SK-N-SH (cell line): ENCODE measurements around the gene SURF6. TPM values are rescaled to one million over a fixed set of nuclear protein-coding genes. Genes with fewer than 3 reads are reported as not detected.
"Not testable (repeated sequence)": the region's sequence is repeated elsewhere in the genome, so short reads cannot be mapped to it uniquely, and the experiment has no call there.

Experiments used
- CTCF ChIA-PET: fragments of 300-600, 350-600 bp; formaldehyde crosslinking; extraction: SDS; loops from one replicate; lab custom pipeline; 2021; lab: Yijun Ruan, JAX
- POLR2A ChIA-PET: fragments of 350-600 bp; sonication (Branson Sonifier 250); formaldehyde crosslinking; extraction: SDS; loops from one replicate; lab custom pipeline; 2020; ENCODE audit warnings: antibody characterized with exemption, inconsistent platforms; lab: Yijun Ruan, JAX
- DNase-seq: peaks from one replicate; pipeline ENCODE4 v3.0.0; 2012
- H2AFZ ChIP-seq: fragments of 200-600 bp; sonication (generic); 2 replicates; pipeline ENCODE4 v1.8.1; 2016; ENCODE audit warnings: antibody characterized with exemption, mild to moderate bottlenecking, low read depth
- H3F3A ChIP-seq: fragments of 200-600 bp; sonication (generic); replicated peaks from 2 replicates; pipeline ENCODE3; 2016; ENCODE audit warnings: antibody characterized with exemption, mild to moderate bottlenecking; ENCODE audit not compliant: insufficient read depth
- H3K27ac ChIP-seq, 2 experiments: fragments of 200-500 bp in 1 of 2; fragments of 200-600 bp in 1 of 2; sonication (Bioruptor generic) in 1 of 2; sonication (generic), shearing (Covaris generic) in 1 of 2; 2 replicates each; pipeline versions ENCODE4 v1.5.1 to v1.6.1; 2014 to 2016; ENCODE audit warnings: low read depth in 2 of 2, inconsistent platforms in 1 of 2, low read length in 1 of 2, mild to moderate bottlenecking in 1 of 2, mixed read lengths in 1 of 2
- H3K27me3 ChIP-seq: fragments of 200-600 bp; sonication (generic), shearing (Covaris generic); 2 replicates; pipeline ENCODE4 v1.6.1; 2016; ENCODE audit warnings: mixed run types; ENCODE audit not compliant: insufficient read depth
- H3K36me3 ChIP-seq, 2 experiments: fragments of 200-500 bp in 1 of 2; fragments of 200-600 bp in 1 of 2; sonication (Bioruptor generic) in 1 of 2; sonication (generic) in 1 of 2; replicated peaks in 1 of 2; 2 replicates each; pipeline versions ENCODE3 to v1.5.1; 2014 to 2016; ENCODE audit warnings: low read length in 1 of 2, mild to moderate bottlenecking in 1 of 2; ENCODE audit not compliant: insufficient read depth in 2 of 2, control insufficient read depth in 1 of 2
- H3K4me1 ChIP-seq, 2 experiments: fragments of 200-500 bp in 1 of 2; fragments of 200-600 bp in 1 of 2; sonication (Bioruptor generic) in 1 of 2; sonication (generic), shearing (Covaris generic) in 1 of 2; 2 replicates each; pipeline versions ENCODE4 v1.5.1 to v1.6.1; 2014 to 2016; ENCODE audit warnings: low read depth in 1 of 2, low read length in 1 of 2, mixed run types in 1 of 2; ENCODE audit not compliant: insufficient read depth in 2 of 2, control insufficient read depth in 1 of 2
- H3K4me2 ChIP-seq: fragments of 200-600 bp; sonication (generic), shearing (Covaris generic); 2 replicates; pipeline ENCODE4 v1.6.1; 2017; ENCODE audit warnings: mixed run types
- H3K4me3 ChIP-seq, 2 experiments: fragments of 200-500 bp in 1 of 2; fragments of 200-600 bp in 1 of 2; sonication (Bioruptor generic) in 1 of 2; sonication (generic), shearing (Covaris generic) in 1 of 2; 2 replicates each; pipeline versions ENCODE4 v1.5.1 to v1.8.1; 2014 to 2016; ENCODE audit warnings: low read depth in 2 of 2, inconsistent platforms in 1 of 2, low read length in 1 of 2, mild to moderate bottlenecking in 1 of 2, mixed read lengths in 1 of 2, moderate library complexity in 1 of 2
- H3K79me2 ChIP-seq: fragments of 200-600 bp; sonication (generic); 2 replicates; pipeline ENCODE4 v1.8.1; 2017; ENCODE audit warnings: mild to moderate bottlenecking; ENCODE audit not compliant: insufficient read depth
- H3K9ac ChIP-seq: fragments of 200-600 bp; sonication (generic); 2 replicates; pipeline ENCODE4 v1.6.1; 2017; ENCODE audit warnings: mixed run types
- H3K9me2 ChIP-seq: fragments of 200-600 bp; sonication (generic); 2 replicates; pipeline ENCODE4 v1.6.1; 2017; ENCODE audit warnings: mixed run types
- H3K9me3 ChIP-seq: fragments of 200-600 bp; sonication (generic); 2 replicates; pipeline ENCODE4 v1.6.1; 2017; ENCODE audit warnings: mixed run types, mild to moderate bottlenecking, moderate library complexity
- H4K20me1 ChIP-seq: fragments of 200-600 bp; sonication (generic); 2 replicates; pipeline ENCODE4 v1.6.1; 2017; ENCODE audit warnings: mild to moderate bottlenecking, mixed run types; ENCODE audit not compliant: insufficient read depth
- CHD2 ChIP-seq: fragments of 150-350 bp; IDR thresholded peaks from 2 replicates; pipeline ENCODE4 v1.6.1; 2018; ENCODE audit warnings: low read length; ENCODE audit not compliant: partially characterized antibody
- GATA2 ChIP-seq: sonication (generic); formaldehyde crosslinking; IDR thresholded peaks from 2 replicates; pipeline ENCODE4 v1.5.0; 2020; ENCODE audit warnings: mild to moderate bottlenecking, missing genetic modification reagents
- MEF2A ChIP-seq: IDR thresholded peaks from 2 replicates; pipeline ENCODE4 v1.4.0; 2012; ENCODE audit warnings: low read depth, borderline replicate concordance
- NFIC ChIP-seq: IDR thresholded peaks from 2 replicates; pipeline ENCODE4 v1.4.0; 2012; ENCODE audit warnings: borderline replicate concordance
- NRF1 ChIP-seq: IDR thresholded peaks from 2 replicates; pipeline ENCODE4 v1.6.1; 2012; ENCODE audit warnings: low read depth, mild to moderate bottlenecking, low read length
- RCOR1 ChIP-seq: fragments of 150-350 bp; IDR thresholded peaks from 2 replicates; pipeline ENCODE4 v1.6.1; 2017; ENCODE audit warnings: antibody characterized with exemption, low read length
- RFX5 ChIP-seq: IDR thresholded peaks from 2 replicates; pipeline ENCODE4 v1.6.1; 2012; ENCODE audit warnings: mild to moderate bottlenecking, improper control_type of control experiment, low read length
- RXRA ChIP-seq: IDR thresholded peaks from 2 replicates; pipeline ENCODE4 v1.4.0; 2012; ENCODE audit warnings: low read depth, mild to moderate bottlenecking, borderline replicate concordance
- TEAD4 ChIP-seq: IDR thresholded peaks from 2 replicates; pipeline ENCODE4 v1.4.0; 2012; ENCODE audit warnings: mild to moderate bottlenecking, borderline replicate concordance; ENCODE audit not compliant: insufficient read depth
- WGBS: methylation state at CpG from one replicate; pipeline ENCODE4 v1.1.6; 2017; ENCODE audit warnings: low lambda C conversion rate; 5-methylcytosine and 5-hydroxymethylcytosine counted together
- polyA plus RNA-seq, 3 experiments: library from polyadenylated mRNA; depleted of rRNA; stranded (reverse); fragments of >200 nt; gene quantifications; 2 replicates each; pipeline ENCODE4 v1.2.3, GENCODE V29; 2012
- TF ChIP-seq, protein P1 (sequence below): IDR thresholded peaks from 2 replicates; pipeline ENCODE4 v1.4.0; 2012; ENCODE audit warnings: low read depth
- TF ChIP-seq, protein P2 (sequence below): IDR thresholded peaks from 2 replicates; pipeline ENCODE4 v1.4.0; 2012; ENCODE audit warnings: low read depth, borderline replicate concordance

Gene SURF6
- polyA plus RNA-seq, 1 of the 3 experiments (the other 2 are of a cell fraction): 44.5 TPM

DNA sequence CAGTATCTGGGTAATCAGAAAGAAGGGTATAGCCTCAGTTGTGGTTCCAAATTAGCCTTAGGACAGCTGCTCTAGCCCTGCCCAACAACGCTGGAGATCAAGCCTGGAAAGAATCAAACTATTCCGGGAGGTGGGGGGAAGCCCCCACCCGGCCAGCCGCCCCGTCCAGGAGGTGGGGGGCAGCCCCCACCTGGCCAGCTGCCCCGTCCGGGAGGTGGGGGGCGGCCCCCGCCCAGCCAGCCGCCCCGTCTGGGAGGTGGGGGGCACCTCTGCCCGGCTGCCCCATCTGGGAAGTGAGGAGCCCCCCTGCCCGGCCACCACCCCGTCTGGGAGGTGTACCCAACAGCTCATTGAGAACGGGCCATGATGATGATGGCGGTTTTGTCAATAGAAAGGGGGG lies 36.0 kb downstream of the SURF6 start:
- H3K4me1 ChIP-seq, H3K9me3 ChIP-seq, POLR2A ChIA-PET, H3K27ac ChIP-seq, H3K36me3 ChIP-seq, H3K79me2 ChIP-seq, H3K9ac ChIP-seq, CTCF ChIA-PET, H2AFZ ChIP-seq, H3F3A ChIP-seq, H3K4me2 ChIP-seq, H3K9me2 ChIP-seq, H3K4me3 ChIP-seq, H4K20me1 ChIP-seq, DNase-seq: not testable (repeated sequence)
- H3K27me3 ChIP-seq: peaks cover 30% of the 10 kb centered on the region; the same call in 1 of the 2 replicates
- 9% methylated on average over 6 of the region's 16 CpGs for WGBS

DNA sequence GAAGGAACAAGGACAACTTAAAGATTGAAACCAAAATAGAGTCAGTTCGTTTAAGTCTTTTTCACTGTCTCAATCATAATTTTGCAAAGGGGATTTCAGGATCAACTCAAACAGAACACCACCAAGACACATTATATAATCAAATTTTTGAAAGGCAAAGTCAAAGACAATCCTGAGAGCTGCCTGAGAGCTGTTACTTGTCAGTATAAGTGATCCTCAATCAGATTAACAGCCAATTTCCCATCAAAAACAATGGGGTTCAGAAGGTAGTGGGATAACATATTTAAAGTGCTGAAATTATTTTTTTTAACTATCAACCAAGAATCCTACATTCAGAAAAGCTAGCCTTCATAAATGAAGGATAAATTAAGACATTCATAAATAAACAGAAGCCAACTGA lies 41.7 kb downstream of the SURF6 start:
- POLR2A ChIA-PET: no interaction called here
- peaks cover 24% of the 10 kb centered on the region; the same call in 1 of the 2 replicates for H3K27me3 ChIP-seq
- no peaks in the 10 kb centered on the region for H3F3A ChIP-seq
- H3K79me2 ChIP-seq: no peaks in the 10 kb centered on the region
- DNase-seq: no peak
- H3K9me3 ChIP-seq: no peaks in the 10 kb centered on the region; the same call in 1 of the 2 replicates
- no peaks in the 10 kb centered on the region for H3K36me3 ChIP-seq
- CTCF ChIA-PET: no interaction called here
- WGBS: 0% methylated on average over 1 of the region's 1 CpG
- H3K4me2 ChIP-seq: no peak overlapping the region
- no peak overlapping the region for H3K27ac ChIP-seq
- H3K9ac ChIP-seq: no peak overlapping the region
- TF ChIP-seq MEF2A (no peak), TEAD4 (no peak), CHD2 (no peak), NFIC (no peak), GATA2 (CRISPR knock-in tag) (no peak), RFX5 (no peak), RCOR1 (no peak), NRF1 (no peak), RXRA (no peak)
- TF ChIP-seq, protein P1, sequence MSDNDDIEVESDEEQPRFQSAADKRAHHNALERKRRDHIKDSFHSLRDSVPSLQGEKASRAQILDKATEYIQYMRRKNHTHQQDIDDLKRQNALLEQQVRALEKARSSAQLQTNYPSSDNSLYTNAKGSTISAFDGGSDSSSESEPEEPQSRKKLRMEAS: no peak
- TF ChIP-seq, protein P2, sequence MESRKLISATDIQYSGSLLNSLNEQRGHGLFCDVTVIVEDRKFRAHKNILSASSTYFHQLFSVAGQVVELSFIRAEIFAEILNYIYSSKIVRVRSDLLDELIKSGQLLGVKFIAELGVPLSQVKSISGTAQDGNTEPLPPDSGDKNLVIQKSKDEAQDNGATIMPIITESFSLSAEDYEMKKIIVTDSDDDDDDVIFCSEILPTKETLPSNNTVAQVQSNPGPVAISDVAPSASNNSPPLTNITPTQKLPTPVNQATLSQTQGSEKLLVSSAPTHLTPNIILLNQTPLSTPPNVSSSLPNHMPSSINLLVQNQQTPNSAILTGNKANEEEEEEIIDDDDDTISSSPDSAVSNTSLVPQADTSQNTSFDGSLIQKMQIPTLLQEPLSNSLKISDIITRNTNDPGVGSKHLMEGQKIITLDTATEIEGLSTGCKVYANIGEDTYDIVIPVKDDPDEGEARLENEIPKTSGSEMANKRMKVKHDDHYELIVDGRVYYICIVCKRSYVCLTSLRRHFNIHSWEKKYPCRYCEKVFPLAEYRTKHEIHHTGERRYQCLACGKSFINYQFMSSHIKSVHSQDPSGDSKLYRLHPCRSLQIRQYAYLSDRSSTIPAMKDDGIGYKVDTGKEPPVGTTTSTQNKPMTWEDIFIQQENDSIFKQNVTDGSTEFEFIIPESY: no peak
- no peaks in the 10 kb centered on the region for H3K4me1 ChIP-seq
- H2AFZ ChIP-seq: no peak overlapping the region
- H3K4me3 ChIP-seq: no peak overlapping the region
- H4K20me1 ChIP-seq: no peaks in the 10 kb centered on the region
- H3K9me2 ChIP-seq: no peaks in the 10 kb centered on the region
